Vagina (tissue), 2 donors: Measurements from ENCODE around the gene CLCNKA.

Experiments used
- POLR2A ChIP-seq, 2 donors: fragments of 450-650 bp; IDR thresholded peaks; one replicate each; pipeline ENCODE4 v1.6.1; 2017; ENCODE audit warnings: antibody characterized with exemption in 2 of 2, mild to moderate bottlenecking in 2 of 2, moderate library complexity in 2 of 2
- POLR2AphosphoS5 ChIP-seq, 2 donors: sonication (generic); formaldehyde crosslinking; IDR thresholded peaks; one replicate each; pipeline ENCODE4 v1.9.0; 2017; ENCODE audit warnings: antibody characterized with exemption in 2 of 2, mild to moderate bottlenecking in 2 of 2, low read depth in 1 of 2; ENCODE audit not compliant: insufficient read depth in 1 of 2
- TF ChIP-seq, protein P1 (sequence below), 3 experiments: fragments of 450-650 bp in 2 of 3; fragments of 200-600 bp in 1 of 3; sonication (generic) in 1 of 3; IDR thresholded peaks; one replicate each; pipeline ENCODE4 v1.5.1; 2017 to 2019; ENCODE audit warnings: antibody characterized with exemption in 3 of 3, mild to moderate bottlenecking in 2 of 3, moderate library complexity in 2 of 3

GRCh38 chr1:16038620-16038912 is 16.7 kb downstream of the CLCNKA start:
- TF ChIP-seq, protein P1, sequence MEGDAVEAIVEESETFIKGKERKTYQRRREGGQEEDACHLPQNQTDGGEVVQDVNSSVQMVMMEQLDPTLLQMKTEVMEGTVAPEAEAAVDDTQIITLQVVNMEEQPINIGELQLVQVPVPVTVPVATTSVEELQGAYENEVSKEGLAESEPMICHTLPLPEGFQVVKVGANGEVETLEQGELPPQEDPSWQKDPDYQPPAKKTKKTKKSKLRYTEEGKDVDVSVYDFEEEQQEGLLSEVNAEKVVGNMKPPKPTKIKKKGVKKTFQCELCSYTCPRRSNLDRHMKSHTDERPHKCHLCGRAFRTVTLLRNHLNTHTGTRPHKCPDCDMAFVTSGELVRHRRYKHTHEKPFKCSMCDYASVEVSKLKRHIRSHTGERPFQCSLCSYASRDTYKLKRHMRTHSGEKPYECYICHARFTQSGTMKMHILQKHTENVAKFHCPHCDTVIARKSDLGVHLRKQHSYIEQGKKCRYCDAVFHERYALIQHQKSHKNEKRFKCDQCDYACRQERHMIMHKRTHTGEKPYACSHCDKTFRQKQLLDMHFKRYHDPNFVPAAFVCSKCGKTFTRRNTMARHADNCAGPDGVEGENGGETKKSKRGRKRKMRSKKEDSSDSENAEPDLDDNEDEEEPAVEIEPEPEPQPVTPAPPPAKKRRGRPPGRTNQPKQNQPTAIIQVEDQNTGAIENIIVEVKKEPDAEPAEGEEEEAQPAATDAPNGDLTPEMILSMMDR (IDR thresholded peaks at IDR 0.05), result no peak
- TF ChIP-seq POLR2AphosphoS5 (IDR thresholded peaks at IDR 0.05; ENCODE audit: insufficient read depth in 1 of 2, low read depth in 1 of 2), result no peak
- TF ChIP-seq POLR2A (IDR thresholded peaks at IDR 0.05), result no peak
